ENCODE measurements around the gene SH3BP4.

DNA sequence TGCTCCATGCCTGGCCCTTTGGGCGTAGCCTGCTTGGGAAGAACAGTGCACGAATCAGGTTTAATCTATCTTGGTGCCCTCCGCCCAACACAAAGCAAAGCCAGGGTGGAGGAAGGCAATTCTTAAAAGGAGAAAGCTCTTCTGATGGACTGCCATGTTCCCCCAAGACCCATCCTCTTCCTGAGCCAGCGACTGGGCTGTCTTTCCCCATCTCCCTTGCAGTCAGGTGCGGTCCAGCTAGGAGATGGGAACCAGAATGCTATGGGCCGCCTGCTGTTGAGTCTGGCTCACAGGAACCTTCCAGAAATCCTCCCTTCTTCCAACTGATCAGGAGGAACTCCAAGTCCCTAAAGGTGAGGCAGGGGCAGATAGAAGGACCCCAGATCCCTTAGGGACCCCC lies 105.0 kb downstream of the SH3BP4 start:
- TF ChIP-seq, protein P1, sequence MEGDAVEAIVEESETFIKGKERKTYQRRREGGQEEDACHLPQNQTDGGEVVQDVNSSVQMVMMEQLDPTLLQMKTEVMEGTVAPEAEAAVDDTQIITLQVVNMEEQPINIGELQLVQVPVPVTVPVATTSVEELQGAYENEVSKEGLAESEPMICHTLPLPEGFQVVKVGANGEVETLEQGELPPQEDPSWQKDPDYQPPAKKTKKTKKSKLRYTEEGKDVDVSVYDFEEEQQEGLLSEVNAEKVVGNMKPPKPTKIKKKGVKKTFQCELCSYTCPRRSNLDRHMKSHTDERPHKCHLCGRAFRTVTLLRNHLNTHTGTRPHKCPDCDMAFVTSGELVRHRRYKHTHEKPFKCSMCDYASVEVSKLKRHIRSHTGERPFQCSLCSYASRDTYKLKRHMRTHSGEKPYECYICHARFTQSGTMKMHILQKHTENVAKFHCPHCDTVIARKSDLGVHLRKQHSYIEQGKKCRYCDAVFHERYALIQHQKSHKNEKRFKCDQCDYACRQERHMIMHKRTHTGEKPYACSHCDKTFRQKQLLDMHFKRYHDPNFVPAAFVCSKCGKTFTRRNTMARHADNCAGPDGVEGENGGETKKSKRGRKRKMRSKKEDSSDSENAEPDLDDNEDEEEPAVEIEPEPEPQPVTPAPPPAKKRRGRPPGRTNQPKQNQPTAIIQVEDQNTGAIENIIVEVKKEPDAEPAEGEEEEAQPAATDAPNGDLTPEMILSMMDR (IDR thresholded peaks at IDR 0.05): no peak
- TF ChIP-seq POLR2A (IDR thresholded peaks at IDR 0.05) (no peak), EP300 (IDR thresholded peaks at IDR 0.05) (no peak), POLR2AphosphoS5 (IDR thresholded peaks at IDR 0.05) (no peak)

Data from gastroesophageal sphincter (tissue), 3 donors.